Adrenal gland (tissue), 5 donors: Measurements from ENCODE around the gene TXNDC2.

Experiments
- POLR2A ChIP-seq, 2 donors: fragments of 450-650 bp; IDR thresholded peaks; one replicate each; pipeline ENCODE4 v1.6.1; 2017; ENCODE audit warnings: antibody characterized with exemption in 2 of 2, mild to moderate bottlenecking in 2 of 2, moderate library complexity in 1 of 2
- TF ChIP-seq, protein P1 (sequence below), 6 experiments: fragments of 450-650 bp in 4 of 6; fragments of 200-600 bp in 2 of 6; sonication (generic) in 1 of 6; IDR thresholded peaks; 1 replicate in 5 of 6; 2 replicates in 1 of 6; pipeline versions ENCODE4 v1.5.1 to v1.8.0; 2016 to 2021; ENCODE audit warnings: antibody characterized with exemption in 6 of 6, mild to moderate bottlenecking in 2 of 6, moderate library complexity in 1 of 6
- donor health status: DM: no; HTN: no; CAD: no.

DNA sequence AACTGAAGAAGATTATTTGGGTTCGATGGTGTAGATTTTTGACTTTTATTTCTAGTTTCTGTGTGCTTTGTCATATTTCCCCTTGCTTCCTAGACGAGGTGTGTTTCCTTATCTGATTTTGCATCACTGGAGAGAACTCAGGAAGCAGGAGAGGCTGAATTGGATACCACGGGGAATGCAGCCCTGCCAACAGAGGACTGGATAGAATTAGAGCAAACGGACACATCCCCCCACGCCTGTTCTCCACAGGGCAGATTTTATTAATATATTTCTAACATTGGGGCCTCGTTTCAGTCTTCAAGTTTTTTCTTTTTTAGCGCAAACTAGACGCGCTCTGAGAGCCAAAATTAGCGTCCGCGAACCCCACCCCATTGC lies 27.4 kb downstream of the TXNDC2 start:
- TF ChIP-seq, protein P1, sequence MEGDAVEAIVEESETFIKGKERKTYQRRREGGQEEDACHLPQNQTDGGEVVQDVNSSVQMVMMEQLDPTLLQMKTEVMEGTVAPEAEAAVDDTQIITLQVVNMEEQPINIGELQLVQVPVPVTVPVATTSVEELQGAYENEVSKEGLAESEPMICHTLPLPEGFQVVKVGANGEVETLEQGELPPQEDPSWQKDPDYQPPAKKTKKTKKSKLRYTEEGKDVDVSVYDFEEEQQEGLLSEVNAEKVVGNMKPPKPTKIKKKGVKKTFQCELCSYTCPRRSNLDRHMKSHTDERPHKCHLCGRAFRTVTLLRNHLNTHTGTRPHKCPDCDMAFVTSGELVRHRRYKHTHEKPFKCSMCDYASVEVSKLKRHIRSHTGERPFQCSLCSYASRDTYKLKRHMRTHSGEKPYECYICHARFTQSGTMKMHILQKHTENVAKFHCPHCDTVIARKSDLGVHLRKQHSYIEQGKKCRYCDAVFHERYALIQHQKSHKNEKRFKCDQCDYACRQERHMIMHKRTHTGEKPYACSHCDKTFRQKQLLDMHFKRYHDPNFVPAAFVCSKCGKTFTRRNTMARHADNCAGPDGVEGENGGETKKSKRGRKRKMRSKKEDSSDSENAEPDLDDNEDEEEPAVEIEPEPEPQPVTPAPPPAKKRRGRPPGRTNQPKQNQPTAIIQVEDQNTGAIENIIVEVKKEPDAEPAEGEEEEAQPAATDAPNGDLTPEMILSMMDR (IDR thresholded peaks at IDR 0.05): no peak
- TF ChIP-seq POLR2A (IDR thresholded peaks at IDR 0.05): no peak
